Measurements from ENCODE around the gene CCNT1.
"Not testable (repeated sequence)": the region's sequence is repeated elsewhere in the genome, so short reads cannot be mapped to it uniquely, and the experiment has no call there.

DNA sequence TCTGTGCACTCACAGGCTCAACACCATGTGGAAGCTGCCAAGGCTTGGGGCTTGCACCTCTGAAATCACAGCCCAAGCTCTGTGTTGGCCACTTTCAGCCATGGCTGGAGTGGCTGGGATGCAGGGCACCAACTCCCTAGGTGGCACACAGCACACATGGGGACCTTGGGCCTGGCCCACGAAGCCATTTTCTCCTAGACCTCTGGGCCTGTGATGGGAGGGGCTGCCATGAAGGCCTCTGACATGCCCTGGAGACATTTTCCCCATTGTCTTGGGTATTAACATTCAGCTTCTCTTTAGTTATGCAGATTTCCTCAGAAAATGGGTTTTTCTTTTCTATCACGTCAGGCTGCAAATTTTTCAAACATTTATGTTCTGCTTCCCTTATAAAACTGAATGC lies 3.7 kb upstream of the CCNT1 start:
- TF ChIP-seq, protein P1, sequence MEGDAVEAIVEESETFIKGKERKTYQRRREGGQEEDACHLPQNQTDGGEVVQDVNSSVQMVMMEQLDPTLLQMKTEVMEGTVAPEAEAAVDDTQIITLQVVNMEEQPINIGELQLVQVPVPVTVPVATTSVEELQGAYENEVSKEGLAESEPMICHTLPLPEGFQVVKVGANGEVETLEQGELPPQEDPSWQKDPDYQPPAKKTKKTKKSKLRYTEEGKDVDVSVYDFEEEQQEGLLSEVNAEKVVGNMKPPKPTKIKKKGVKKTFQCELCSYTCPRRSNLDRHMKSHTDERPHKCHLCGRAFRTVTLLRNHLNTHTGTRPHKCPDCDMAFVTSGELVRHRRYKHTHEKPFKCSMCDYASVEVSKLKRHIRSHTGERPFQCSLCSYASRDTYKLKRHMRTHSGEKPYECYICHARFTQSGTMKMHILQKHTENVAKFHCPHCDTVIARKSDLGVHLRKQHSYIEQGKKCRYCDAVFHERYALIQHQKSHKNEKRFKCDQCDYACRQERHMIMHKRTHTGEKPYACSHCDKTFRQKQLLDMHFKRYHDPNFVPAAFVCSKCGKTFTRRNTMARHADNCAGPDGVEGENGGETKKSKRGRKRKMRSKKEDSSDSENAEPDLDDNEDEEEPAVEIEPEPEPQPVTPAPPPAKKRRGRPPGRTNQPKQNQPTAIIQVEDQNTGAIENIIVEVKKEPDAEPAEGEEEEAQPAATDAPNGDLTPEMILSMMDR (IDR thresholded peaks at IDR 0.05; ENCODE audit: low read depth, low read length, missing input control), result not testable (repeated sequence)
- TF ChIP-seq, protein P2, sequence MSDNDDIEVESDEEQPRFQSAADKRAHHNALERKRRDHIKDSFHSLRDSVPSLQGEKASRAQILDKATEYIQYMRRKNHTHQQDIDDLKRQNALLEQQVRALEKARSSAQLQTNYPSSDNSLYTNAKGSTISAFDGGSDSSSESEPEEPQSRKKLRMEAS (IDR thresholded peaks at IDR 0.05), result not testable (repeated sequence)
- not testable (repeated sequence) for TF ChIP-seq SP1 (IDR thresholded peaks at IDR 0.05); EGR1 (IDR thresholded peaks at IDR 0.05; ENCODE audit: low read depth in 2 of 2); YY1 (IDR thresholded peaks at IDR 0.05); HNF4G (IDR thresholded peaks at IDR 0.05); FOXA1 (IDR thresholded peaks at IDR 0.05); NR2F2 (IDR thresholded peaks at IDR 0.05); TAF1 (conservative IDR thresholded peaks at IDR 0.05); RXRA (IDR thresholded peaks at IDR 0.05)
- TF ChIP-seq, protein P3, sequence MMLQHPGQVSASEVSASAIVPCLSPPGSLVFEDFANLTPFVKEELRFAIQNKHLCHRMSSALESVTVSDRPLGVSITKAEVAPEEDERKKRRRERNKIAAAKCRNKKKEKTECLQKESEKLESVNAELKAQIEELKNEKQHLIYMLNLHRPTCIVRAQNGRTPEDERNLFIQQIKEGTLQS (IDR thresholded peaks at IDR 0.05), result not testable (repeated sequence)
- TF ChIP-seq, protein P4, sequence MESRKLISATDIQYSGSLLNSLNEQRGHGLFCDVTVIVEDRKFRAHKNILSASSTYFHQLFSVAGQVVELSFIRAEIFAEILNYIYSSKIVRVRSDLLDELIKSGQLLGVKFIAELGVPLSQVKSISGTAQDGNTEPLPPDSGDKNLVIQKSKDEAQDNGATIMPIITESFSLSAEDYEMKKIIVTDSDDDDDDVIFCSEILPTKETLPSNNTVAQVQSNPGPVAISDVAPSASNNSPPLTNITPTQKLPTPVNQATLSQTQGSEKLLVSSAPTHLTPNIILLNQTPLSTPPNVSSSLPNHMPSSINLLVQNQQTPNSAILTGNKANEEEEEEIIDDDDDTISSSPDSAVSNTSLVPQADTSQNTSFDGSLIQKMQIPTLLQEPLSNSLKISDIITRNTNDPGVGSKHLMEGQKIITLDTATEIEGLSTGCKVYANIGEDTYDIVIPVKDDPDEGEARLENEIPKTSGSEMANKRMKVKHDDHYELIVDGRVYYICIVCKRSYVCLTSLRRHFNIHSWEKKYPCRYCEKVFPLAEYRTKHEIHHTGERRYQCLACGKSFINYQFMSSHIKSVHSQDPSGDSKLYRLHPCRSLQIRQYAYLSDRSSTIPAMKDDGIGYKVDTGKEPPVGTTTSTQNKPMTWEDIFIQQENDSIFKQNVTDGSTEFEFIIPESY (IDR thresholded peaks at IDR 0.05), result not testable (repeated sequence)
- TF ChIP-seq, protein P5, sequence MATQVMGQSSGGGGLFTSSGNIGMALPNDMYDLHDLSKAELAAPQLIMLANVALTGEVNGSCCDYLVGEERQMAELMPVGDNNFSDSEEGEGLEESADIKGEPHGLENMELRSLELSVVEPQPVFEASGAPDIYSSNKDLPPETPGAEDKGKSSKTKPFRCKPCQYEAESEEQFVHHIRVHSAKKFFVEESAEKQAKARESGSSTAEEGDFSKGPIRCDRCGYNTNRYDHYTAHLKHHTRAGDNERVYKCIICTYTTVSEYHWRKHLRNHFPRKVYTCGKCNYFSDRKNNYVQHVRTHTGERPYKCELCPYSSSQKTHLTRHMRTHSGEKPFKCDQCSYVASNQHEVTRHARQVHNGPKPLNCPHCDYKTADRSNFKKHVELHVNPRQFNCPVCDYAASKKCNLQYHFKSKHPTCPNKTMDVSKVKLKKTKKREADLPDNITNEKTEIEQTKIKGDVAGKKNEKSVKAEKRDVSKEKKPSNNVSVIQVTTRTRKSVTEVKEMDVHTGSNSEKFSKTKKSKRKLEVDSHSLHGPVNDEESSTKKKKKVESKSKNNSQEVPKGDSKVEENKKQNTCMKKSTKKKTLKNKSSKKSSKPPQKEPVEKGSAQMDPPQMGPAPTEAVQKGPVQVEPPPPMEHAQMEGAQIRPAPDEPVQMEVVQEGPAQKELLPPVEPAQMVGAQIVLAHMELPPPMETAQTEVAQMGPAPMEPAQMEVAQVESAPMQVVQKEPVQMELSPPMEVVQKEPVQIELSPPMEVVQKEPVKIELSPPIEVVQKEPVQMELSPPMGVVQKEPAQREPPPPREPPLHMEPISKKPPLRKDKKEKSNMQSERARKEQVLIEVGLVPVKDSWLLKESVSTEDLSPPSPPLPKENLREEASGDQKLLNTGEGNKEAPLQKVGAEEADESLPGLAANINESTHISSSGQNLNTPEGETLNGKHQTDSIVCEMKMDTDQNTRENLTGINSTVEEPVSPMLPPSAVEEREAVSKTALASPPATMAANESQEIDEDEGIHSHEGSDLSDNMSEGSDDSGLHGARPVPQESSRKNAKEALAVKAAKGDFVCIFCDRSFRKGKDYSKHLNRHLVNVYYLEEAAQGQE (IDR thresholded peaks at IDR 0.05), result not testable (repeated sequence)
